K562 (cell line): ENCODE data around the gene FBP1. TPM values are rescaled to one million over a fixed set of nuclear protein-coding genes. Genes with fewer than 3 reads are reported as not detected.

Source experiments
- ATF1 ChIP-seq, 2 experiments: fragments of 450-650 bp in 1 of 2; IDR thresholded peaks; 2 replicates each; pipeline ENCODE4 v1.6.1; 2016; ENCODE audit warnings: missing compliant biosample characterization in 1 of 2, missing genetic modification characterization in 1 of 2
- CBX8 ChIP-seq: fragments of 200-600 bp; sonication (generic); IDR thresholded peaks from 2 replicates; pipeline ENCODE4 v1.6.1; 2012; ENCODE audit warnings: borderline replicate concordance, mixed run types, low read depth, mild to moderate bottlenecking, moderate library complexity, mixed read lengths, low read length, control low read depth, inconsistent platforms; ENCODE audit not compliant: poor library complexity, severe bottlenecking; ENCODE audit errors: extremely low read depth
- CCNT2 ChIP-seq: IDR thresholded peaks from 2 replicates; pipeline ENCODE4 v1.6.1; 2011; ENCODE audit warnings: borderline replicate concordance, low read depth, mild to moderate bottlenecking, moderate library complexity, mixed read lengths, low read length; ENCODE audit not compliant: insufficient read length; ENCODE audit errors: extremely low read depth
- L3MBTL2 ChIP-seq: fragments of 450-650 bp; IDR thresholded peaks from 2 replicates; pipeline ENCODE4 v1.6.1; 2016; ENCODE audit warnings: mild to moderate bottlenecking, moderate library complexity
- ZNF146 ChIP-seq: IDR thresholded peaks from one replicate; pipeline ENCODE4 v1.6.1; 2018; ENCODE audit warnings: missing compliant biosample characterization; ENCODE audit not compliant: unreplicated experiment
- polyA plus RNA-seq, 8 experiments: library from polyadenylated mRNA; depleted of rRNA in 4 of 8; stranded (reverse) in 5 of 8; unstranded in 3 of 8; fragments of >200 nt; fragmentation: Nextera tagmentation in 2 of 8; fragmentation: Illumina TruSeq in 1 of 8; extraction: Ambion mirVana in 2 of 8; extraction: Trizol in 1 of 8; gene quantifications; 2 replicates each; pipeline versions ENCODE4 v1.2.1 to v1.2.3, GENCODE V29; 2011 to 2014; ENCODE audit warnings: inconsistent platforms in 1 of 8, missing spikeins in 1 of 8
- total RNA-seq, 7 experiments: library from RNA; depleted of rRNA in 6 of 7; stranded (reverse); fragments of >200 nt in 6 of 7; fragmentation: Illumina TruSeq in 2 of 7; extraction: Trizol in 2 of 7; gene quantifications; 2 replicates each; pipeline versions ENCODE4 v1.2.1 to v1.2.3, GENCODE V29; 2011 to 2021; ENCODE audit warnings: low replicate concordance in 1 of 7
- TF ChIP-seq, protein P1 (sequence below): fragments of 200-600 bp; sonication (generic); IDR thresholded peaks from one replicate; pipeline ENCODE4 v1.6.1; 2012; ENCODE audit warnings: mild to moderate bottlenecking, low read depth, low read length, inconsistent platforms
- TF ChIP-seq, protein P2 (sequence below), 2 experiments: fragments of 450-650 bp; formaldehyde crosslinking in 1 of 2; IDR thresholded peaks; 2 replicates each; pipeline versions ENCODE4 v1.4.0 to v1.6.1; 2014 to 2020; ENCODE audit warnings: mild to moderate bottlenecking in 2 of 2, borderline replicate concordance in 1 of 2, low read depth in 1 of 2

The FBP1 gene
- total and polyA plus RNA-seq, 9 of the 15 experiments (the other 6 are each of a cell fraction or from before 2014, with no cell fraction given): 0.24 TPM; not detected in 8

DNA sequence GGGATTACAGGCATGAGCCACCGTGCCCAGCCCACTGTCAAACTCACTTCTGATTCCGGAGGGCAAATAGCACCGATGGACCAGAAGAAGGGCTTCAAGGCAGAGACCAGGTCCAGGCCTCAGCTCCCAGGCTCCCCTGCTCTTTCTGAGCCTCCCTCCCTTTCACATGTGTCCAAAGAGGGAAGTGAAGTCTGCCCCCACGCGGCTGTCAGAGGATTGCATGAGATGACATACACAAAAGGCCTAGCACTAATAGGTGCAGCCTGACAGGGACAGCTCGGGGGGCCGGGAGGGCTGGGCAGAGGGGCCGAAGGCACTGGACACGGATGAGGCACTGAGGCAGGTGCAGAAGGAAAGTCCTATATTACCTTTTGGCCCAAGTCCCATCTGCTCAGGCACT, 16.1 kb downstream of the FBP1 start (continued):
- TF ChIP-seq, protein P1, sequence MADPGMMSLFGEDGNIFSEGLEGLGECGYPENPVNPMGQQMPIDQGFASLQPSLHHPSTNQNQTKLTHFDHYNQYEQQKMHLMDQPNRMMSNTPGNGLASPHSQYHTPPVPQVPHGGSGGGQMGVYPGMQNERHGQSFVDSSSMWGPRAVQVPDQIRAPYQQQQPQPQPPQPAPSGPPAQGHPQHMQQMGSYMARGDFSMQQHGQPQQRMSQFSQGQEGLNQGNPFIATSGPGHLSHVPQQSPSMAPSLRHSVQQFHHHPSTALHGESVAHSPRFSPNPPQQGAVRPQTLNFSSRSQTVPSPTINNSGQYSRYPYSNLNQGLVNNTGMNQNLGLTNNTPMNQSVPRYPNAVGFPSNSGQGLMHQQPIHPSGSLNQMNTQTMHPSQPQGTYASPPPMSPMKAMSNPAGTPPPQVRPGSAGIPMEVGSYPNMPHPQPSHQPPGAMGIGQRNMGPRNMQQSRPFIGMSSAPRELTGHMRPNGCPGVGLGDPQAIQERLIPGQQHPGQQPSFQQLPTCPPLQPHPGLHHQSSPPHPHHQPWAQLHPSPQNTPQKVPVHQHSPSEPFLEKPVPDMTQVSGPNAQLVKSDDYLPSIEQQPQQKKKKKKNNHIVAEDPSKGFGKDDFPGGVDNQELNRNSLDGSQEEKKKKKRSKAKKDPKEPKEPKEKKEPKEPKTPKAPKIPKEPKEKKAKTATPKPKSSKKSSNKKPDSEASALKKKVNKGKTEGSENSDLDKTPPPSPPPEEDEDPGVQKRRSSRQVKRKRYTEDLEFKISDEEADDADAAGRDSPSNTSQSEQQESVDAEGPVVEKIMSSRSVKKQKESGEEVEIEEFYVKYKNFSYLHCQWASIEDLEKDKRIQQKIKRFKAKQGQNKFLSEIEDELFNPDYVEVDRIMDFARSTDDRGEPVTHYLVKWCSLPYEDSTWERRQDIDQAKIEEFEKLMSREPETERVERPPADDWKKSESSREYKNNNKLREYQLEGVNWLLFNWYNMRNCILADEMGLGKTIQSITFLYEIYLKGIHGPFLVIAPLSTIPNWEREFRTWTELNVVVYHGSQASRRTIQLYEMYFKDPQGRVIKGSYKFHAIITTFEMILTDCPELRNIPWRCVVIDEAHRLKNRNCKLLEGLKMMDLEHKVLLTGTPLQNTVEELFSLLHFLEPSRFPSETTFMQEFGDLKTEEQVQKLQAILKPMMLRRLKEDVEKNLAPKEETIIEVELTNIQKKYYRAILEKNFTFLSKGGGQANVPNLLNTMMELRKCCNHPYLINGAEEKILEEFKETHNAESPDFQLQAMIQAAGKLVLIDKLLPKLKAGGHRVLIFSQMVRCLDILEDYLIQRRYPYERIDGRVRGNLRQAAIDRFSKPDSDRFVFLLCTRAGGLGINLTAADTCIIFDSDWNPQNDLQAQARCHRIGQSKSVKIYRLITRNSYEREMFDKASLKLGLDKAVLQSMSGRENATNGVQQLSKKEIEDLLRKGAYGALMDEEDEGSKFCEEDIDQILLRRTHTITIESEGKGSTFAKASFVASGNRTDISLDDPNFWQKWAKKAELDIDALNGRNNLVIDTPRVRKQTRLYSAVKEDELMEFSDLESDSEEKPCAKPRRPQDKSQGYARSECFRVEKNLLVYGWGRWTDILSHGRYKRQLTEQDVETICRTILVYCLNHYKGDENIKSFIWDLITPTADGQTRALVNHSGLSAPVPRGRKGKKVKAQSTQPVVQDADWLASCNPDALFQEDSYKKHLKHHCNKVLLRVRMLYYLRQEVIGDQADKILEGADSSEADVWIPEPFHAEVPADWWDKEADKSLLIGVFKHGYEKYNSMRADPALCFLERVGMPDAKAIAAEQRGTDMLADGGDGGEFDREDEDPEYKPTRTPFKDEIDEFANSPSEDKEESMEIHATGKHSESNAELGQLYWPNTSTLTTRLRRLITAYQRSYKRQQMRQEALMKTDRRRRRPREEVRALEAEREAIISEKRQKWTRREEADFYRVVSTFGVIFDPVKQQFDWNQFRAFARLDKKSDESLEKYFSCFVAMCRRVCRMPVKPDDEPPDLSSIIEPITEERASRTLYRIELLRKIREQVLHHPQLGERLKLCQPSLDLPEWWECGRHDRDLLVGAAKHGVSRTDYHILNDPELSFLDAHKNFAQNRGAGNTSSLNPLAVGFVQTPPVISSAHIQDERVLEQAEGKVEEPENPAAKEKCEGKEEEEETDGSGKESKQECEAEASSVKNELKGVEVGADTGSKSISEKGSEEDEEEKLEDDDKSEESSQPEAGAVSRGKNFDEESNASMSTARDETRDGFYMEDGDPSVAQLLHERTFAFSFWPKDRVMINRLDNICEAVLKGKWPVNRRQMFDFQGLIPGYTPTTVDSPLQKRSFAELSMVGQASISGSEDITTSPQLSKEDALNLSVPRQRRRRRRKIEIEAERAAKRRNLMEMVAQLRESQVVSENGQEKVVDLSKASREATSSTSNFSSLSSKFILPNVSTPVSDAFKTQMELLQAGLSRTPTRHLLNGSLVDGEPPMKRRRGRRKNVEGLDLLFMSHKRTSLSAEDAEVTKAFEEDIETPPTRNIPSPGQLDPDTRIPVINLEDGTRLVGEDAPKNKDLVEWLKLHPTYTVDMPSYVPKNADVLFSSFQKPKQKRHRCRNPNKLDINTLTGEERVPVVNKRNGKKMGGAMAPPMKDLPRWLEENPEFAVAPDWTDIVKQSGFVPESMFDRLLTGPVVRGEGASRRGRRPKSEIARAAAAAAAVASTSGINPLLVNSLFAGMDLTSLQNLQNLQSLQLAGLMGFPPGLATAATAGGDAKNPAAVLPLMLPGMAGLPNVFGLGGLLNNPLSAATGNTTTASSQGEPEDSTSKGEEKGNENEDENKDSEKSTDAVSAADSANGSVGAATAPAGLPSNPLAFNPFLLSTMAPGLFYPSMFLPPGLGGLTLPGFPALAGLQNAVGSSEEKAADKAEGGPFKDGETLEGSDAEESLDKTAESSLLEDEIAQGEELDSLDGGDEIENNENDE: no peak
- TF ChIP-seq, protein P2, sequence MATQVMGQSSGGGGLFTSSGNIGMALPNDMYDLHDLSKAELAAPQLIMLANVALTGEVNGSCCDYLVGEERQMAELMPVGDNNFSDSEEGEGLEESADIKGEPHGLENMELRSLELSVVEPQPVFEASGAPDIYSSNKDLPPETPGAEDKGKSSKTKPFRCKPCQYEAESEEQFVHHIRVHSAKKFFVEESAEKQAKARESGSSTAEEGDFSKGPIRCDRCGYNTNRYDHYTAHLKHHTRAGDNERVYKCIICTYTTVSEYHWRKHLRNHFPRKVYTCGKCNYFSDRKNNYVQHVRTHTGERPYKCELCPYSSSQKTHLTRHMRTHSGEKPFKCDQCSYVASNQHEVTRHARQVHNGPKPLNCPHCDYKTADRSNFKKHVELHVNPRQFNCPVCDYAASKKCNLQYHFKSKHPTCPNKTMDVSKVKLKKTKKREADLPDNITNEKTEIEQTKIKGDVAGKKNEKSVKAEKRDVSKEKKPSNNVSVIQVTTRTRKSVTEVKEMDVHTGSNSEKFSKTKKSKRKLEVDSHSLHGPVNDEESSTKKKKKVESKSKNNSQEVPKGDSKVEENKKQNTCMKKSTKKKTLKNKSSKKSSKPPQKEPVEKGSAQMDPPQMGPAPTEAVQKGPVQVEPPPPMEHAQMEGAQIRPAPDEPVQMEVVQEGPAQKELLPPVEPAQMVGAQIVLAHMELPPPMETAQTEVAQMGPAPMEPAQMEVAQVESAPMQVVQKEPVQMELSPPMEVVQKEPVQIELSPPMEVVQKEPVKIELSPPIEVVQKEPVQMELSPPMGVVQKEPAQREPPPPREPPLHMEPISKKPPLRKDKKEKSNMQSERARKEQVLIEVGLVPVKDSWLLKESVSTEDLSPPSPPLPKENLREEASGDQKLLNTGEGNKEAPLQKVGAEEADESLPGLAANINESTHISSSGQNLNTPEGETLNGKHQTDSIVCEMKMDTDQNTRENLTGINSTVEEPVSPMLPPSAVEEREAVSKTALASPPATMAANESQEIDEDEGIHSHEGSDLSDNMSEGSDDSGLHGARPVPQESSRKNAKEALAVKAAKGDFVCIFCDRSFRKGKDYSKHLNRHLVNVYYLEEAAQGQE (IDR thresholded peaks at IDR 0.05; ENCODE audit: borderline replicate concordance): peak; percentile 33; the same call in 1 of the 2 replicates
- TF ChIP-seq, protein P2 (CRISPR knock-in tag; IDR thresholded peaks at IDR 0.05; ENCODE audit: low read depth): no peak
- TF ChIP-seq CCNT2: no peak
- no peak for TF ChIP-seq ATF1 (CRISPR knock-in tag; IDR thresholded peaks at IDR 0.05)
- no peak for TF ChIP-seq ATF1 (tag; IDR thresholded peaks at IDR 0.05)
- peak; percentile 88 for TF ChIP-seq L3MBTL2
- no peak for TF ChIP-seq ZNF146
- no peak for TF ChIP-seq CBX8
